Mesodermal cell (in vitro differentiated cells): Measurements from ENCODE around the gene ADGRE2.

ENCODE experiments used
- H3K27ac ChIP-seq: 2 replicates; pipeline ENCODE4 v1.7.0; 2013; ENCODE audit warnings: mild to moderate bottlenecking, low read depth, low read length, moderate library complexity; ENCODE audit not compliant: severe bottlenecking
- H3K36me3 ChIP-seq: 2 replicates; pipeline ENCODE4 v1.7.1; 2013; ENCODE audit warnings: mild to moderate bottlenecking, low read length, moderate library complexity; ENCODE audit not compliant: control insufficient read depth, insufficient read depth
- H3K4me1 ChIP-seq: one replicate; pipeline ENCODE4 v1.7.1; 2013; ENCODE audit warnings: mild to moderate bottlenecking, low read length; ENCODE audit not compliant: insufficient read depth, control insufficient read depth, poor library complexity, severe bottlenecking
- H3K4me3 ChIP-seq: 2 replicates; pipeline ENCODE4 v1.7.0; 2013; ENCODE audit warnings: low read length, control low read depth, mild to moderate bottlenecking; ENCODE audit not compliant: insufficient read depth, poor library complexity, severe bottlenecking; ENCODE audit errors: extremely low read depth
- H3K9me3 ChIP-seq: 2 replicates; pipeline ENCODE4 v1.7.1; 2013; ENCODE audit warnings: mild to moderate bottlenecking, low read length, moderate library complexity; ENCODE audit not compliant: control insufficient read depth
- WGBS, 2 experiments: methylation state at CpG; one replicate each; pipeline ENCODE4 v1.1.5; 2013; ENCODE audit warnings: missing lambda C conversion rate in 2 of 2; ENCODE audit not compliant: insufficient coverage in 2 of 2; 5-methylcytosine and 5-hydroxymethylcytosine counted together

The ADGRE2 gene

GRCh38 chr19:14733574-14733973 is 44.8 kb downstream of the ADGRE2 start:
- WGBS, 2 experiments, result 91% methylated on average over 1 of the region's 1 CpG; no CpG with 5 or more reads in 1 of the 2 experiments
- no peak overlapping the region for H3K27ac ChIP-seq
- H3K9me3 ChIP-seq, result peaks cover 30% of the 10 kb centered on the region
- H3K4me1 ChIP-seq, result no peaks in the 10 kb centered on the region
- no peak overlapping the region for H3K4me3 ChIP-seq
- H3K36me3 ChIP-seq, result no peaks in the 10 kb centered on the region

- Histone ChIP-seq H3K4me3 (no peak overlapping the region), H3K9me3 (peaks cover 36% of the 10 kb centered on the region), H3K4me1 (no peaks in the 10 kb centered on the region), H3K27ac (no peak overlapping the region), H3K36me3 (no peaks in the 10 kb centered on the region)
Observed at GRCh38 chr19:14732510-14732909, 45.9 kb downstream of the ADGRE2 start.

- Histone ChIP-seq H3K36me3 (no peaks in the 10 kb centered on the region), H3K4me1 (no peaks in the 10 kb centered on the region), H3K9me3 (peaks cover 36% of the 10 kb centered on the region), H3K27ac (no peak overlapping the region), H3K4me3 (no peak overlapping the region)
- 62 to 65% methylated on average over 10 of the region's 10 CpGs for WGBS, 2 experiments
Observed at GRCh38 chr19:14731200-14731599, 47.2 kb downstream of the ADGRE2 start.

GRCh38 chr19:14728595-14728994 is 49.8 kb downstream of the ADGRE2 start:
- H3K4me1 ChIP-seq, result no peaks in the 10 kb centered on the region
- no peak overlapping the region for H3K4me3 ChIP-seq
- peaks cover 26% of the 10 kb centered on the region for H3K9me3 ChIP-seq
- no peaks in the 10 kb centered on the region for H3K36me3 ChIP-seq
- H3K27ac ChIP-seq, result no peak overlapping the region
- 65 to 73% methylated on average over 3 to 5 of the region's 7 CpGs for WGBS, 2 experiments

- Histone ChIP-seq H3K9me3 (peaks cover 54% of the 10 kb centered on the region), H3K4me1 (no peaks in the 10 kb centered on the region), H3K36me3 (peaks cover 45% of the 10 kb centered on the region), H3K4me3 (no peak overlapping the region), H3K27ac (no peak overlapping the region)
- 76 to 88% methylated on average over 1 to 2 of the region's 2 CpGs for WGBS, 2 experiments
Observed at GRCh38 chr19:14722127-14722526, 56.2 kb downstream of the ADGRE2 start.

GRCh38 chr19:14719162-14719561 is 59.2 kb downstream of the ADGRE2 start:
- H3K36me3 ChIP-seq, result peaks cover 74% of the 10 kb centered on the region
- 100% methylated on average over 1 of the region's 3 CpGs; no CpG with 5 or more reads in 1 of the 2 experiments for WGBS, 2 experiments

GRCh38 chr19:14718522-14719116 is 59.7 kb downstream of the ADGRE2 start:
- Histone ChIP-seq H3K4me1 (no peaks in the 10 kb centered on the region), H3K27ac (no peak overlapping the region), H3K36me3 (peaks cover 76% of the 10 kb centered on the region), H3K4me3 (no peak overlapping the region), H3K9me3 (peaks cover 69% of the 10 kb centered on the region)
- WGBS, 2 experiments, result 92 to 94% methylated on average over 15 to 16 of the region's 18 CpGs

More at GRCh38 chr19:14719162-14719561, 59.2 kb downstream of the ADGRE2 start:
- Histone ChIP-seq H3K27ac (no peak overlapping the region), H3K9me3 (peaks cover 74% of the 10 kb centered on the region), H3K4me1 (no peaks in the 10 kb centered on the region), H3K4me3 (no peak overlapping the region)

GRCh38 chr19:14715841-14716240 is 62.5 kb downstream of the ADGRE2 start:
- Histone ChIP-seq H3K4me1 (no peaks in the 10 kb centered on the region), H3K36me3 (peaks cover 75% of the 10 kb centered on the region)

GRCh38 chr19:14704450-14704849 is 73.9 kb downstream of the ADGRE2 start:
- Histone ChIP-seq H3K4me1 (no peaks in the 10 kb centered on the region), H3K27ac (no peak overlapping the region), H3K9me3 (peaks cover 5% of the 10 kb centered on the region), H3K36me3 (peaks cover 96% of the 10 kb centered on the region), H3K4me3 (no peak overlapping the region)
- 87 to 90% methylated on average over 5 to 6 of the region's 6 CpGs for WGBS, 2 experiments

More at GRCh38 chr19:14715841-14716240, 62.5 kb downstream of the ADGRE2 start:
- Histone ChIP-seq H3K27ac (no peak overlapping the region), H3K9me3 (peaks cover 52% of the 10 kb centered on the region), H3K4me3 (no peak overlapping the region)
- 83 to 92% methylated on average over 1 to 4 of the region's 4 CpGs for WGBS, 2 experiments

- H3K9me3 ChIP-seq, result peaks cover 5% of the 10 kb centered on the region
- H3K27ac ChIP-seq, result no peak overlapping the region
- H3K4me3 ChIP-seq, result no peak overlapping the region
- 92 to 95% methylated on average over 6 of the region's 6 CpGs for WGBS, 2 experiments
- H3K4me1 ChIP-seq, result no peaks in the 10 kb centered on the region
- peaks cover 95% of the 10 kb centered on the region for H3K36me3 ChIP-seq
Observed at GRCh38 chr19:14703833-14704232, 74.5 kb downstream of the ADGRE2 start.

GRCh38 chr19:14700711-14701375 is 77.5 kb downstream of the ADGRE2 start:
- H3K27ac ChIP-seq, result no peak overlapping the region
- H3K9me3 ChIP-seq, result peaks cover 5% of the 10 kb centered on the region
- no peaks in the 10 kb centered on the region for H3K4me1 ChIP-seq
- 94 to 95% methylated on average over 6 to 8 of the region's 9 CpGs for WGBS, 2 experiments
- H3K4me3 ChIP-seq, result no peak overlapping the region
- H3K36me3 ChIP-seq, result peaks cover 88% of the 10 kb centered on the region
